Measurements from ENCODE around the gene SLC13A2. TPM values are rescaled to one million over a fixed set of nuclear protein-coding genes. Genes with fewer than 3 reads are reported as not detected.

SLC13A2 gene
- total RNA-seq, 1 donor from 2014 or later, result not detected

- Mint-ChIP-seq H3K4me3 (no peak overlapping the region), H3K4me1 (peaks cover 7% of the 10 kb centered on the region), H3K27ac (no peak overlapping the region), H3K27me3 (ENCODE audit: insufficient read depth, low read depth) (peaks cover 7% of the 10 kb centered on the region), H3K9me3 (no peaks in the 10 kb centered on the region), H3K36me3 (no peaks in the 10 kb centered on the region)
- H2AFZ ChIP-seq (replicated peaks), result no peak overlapping the region
- no peaks in the 10 kb centered on the region for H3K4me1 ChIP-seq
- no peak overlapping the region for H3K4me2 ChIP-seq
- H3K9ac ChIP-seq, result no peak overlapping the region
- no peak overlapping the region for H3K4me3 ChIP-seq
- no peaks in the 10 kb centered on the region for H3K36me3 ChIP-seq
- no peaks in the 10 kb centered on the region for H3K9me3 ChIP-seq (ENCODE audit: low read depth)
- no peak for DNase-seq (ENCODE audit: low spot score)
- H3K27me3 ChIP-seq, result no peaks in the 10 kb centered on the region
- H3K79me2 ChIP-seq (ENCODE audit: low read depth), result no peaks in the 10 kb centered on the region
- H4K20me1 ChIP-seq (ENCODE audit: low read depth), result no peaks in the 10 kb centered on the region
- TF ChIP-seq EZH2phosphoT487 (IDR thresholded peaks at IDR 0.05) (no peak), EZH2 (IDR thresholded peaks at IDR 0.05) (no peak), CTCF (IDR thresholded peaks at IDR 0.05) (no peak)
- no peak overlapping the region for H3K27ac ChIP-seq
- H3F3A ChIP-seq (ENCODE audit: low read depth), result no peaks in the 10 kb centered on the region
These were observed 61.4 kb downstream of the SLC13A2 start for GRCh38 chr17:28534740-28535375.

GRCh38 chr17:28536532-28537218, 63.2 kb downstream of the SLC13A2 start:
- Mint-ChIP-seq H3K27me3 (ENCODE audit: insufficient read depth, low read depth) (peaks cover 5% of the 10 kb centered on the region), H3K27ac (no peak overlapping the region), H3K4me1 (peaks cover 6% of the 10 kb centered on the region), H3K4me3 (peak overlapping the region; percentile 46), H3K36me3 (no peaks in the 10 kb centered on the region), H3K9me3 (no peaks in the 10 kb centered on the region)
- Histone ChIP-seq H3K4me2 (no peak overlapping the region), H3K4me3 (no peak overlapping the region), H4K20me1 (ENCODE audit: low read depth) (no peaks in the 10 kb centered on the region), H2AFZ (replicated peaks) (no peak overlapping the region), H3K79me2 (ENCODE audit: low read depth) (no peaks in the 10 kb centered on the region), H3K36me3 (no peaks in the 10 kb centered on the region), H3K4me1 (no peaks in the 10 kb centered on the region), H3K9ac (no peak overlapping the region), H3K9me3 (ENCODE audit: low read depth) (no peaks in the 10 kb centered on the region), H3K27ac (no peak overlapping the region), H3F3A (ENCODE audit: low read depth) (no peaks in the 10 kb centered on the region), H3K27me3 (no peaks in the 10 kb centered on the region)
- DNase-seq (ENCODE audit: low spot score), result no peak
- TF ChIP-seq EZH2phosphoT487 (IDR thresholded peaks at IDR 0.05) (no peak), CTCF (IDR thresholded peaks at IDR 0.05) (no peak), EZH2 (IDR thresholded peaks at IDR 0.05) (no peak)

- Histone ChIP-seq H3K27me3 (no peaks in the 10 kb centered on the region), H3K36me3 (no peaks in the 10 kb centered on the region), H3K27ac (no peak overlapping the region), H3F3A (ENCODE audit: low read depth) (no peaks in the 10 kb centered on the region), H3K9me3 (ENCODE audit: low read depth) (no peaks in the 10 kb centered on the region), H4K20me1 (ENCODE audit: low read depth) (no peaks in the 10 kb centered on the region), H3K9ac (no peak overlapping the region), H3K79me2 (ENCODE audit: low read depth) (no peaks in the 10 kb centered on the region), H3K4me3 (no peak overlapping the region), H3K4me2 (no peak overlapping the region), H3K4me1 (no peaks in the 10 kb centered on the region), H2AFZ (replicated peaks) (no peak overlapping the region)
- no peak for TF ChIP-seq CTCF (IDR thresholded peaks at IDR 0.05)
- no peak for TF ChIP-seq EZH2phosphoT487 (IDR thresholded peaks at IDR 0.05)
- TF ChIP-seq EZH2 (IDR thresholded peaks at IDR 0.05), result no peak
- H3K27ac Mint-ChIP-seq, result no peak overlapping the region
- peaks cover 4% of the 10 kb centered on the region for H3K4me1 Mint-ChIP-seq
- DNase-seq (ENCODE audit: low spot score), result no peak
- peaks cover 5% of the 10 kb centered on the region for H3K27me3 Mint-ChIP-seq (ENCODE audit: insufficient read depth, low read depth)
- peak overlapping the region; percentile 46 for H3K4me3 Mint-ChIP-seq
- H3K9me3 Mint-ChIP-seq, result no peaks in the 10 kb centered on the region
- no peaks in the 10 kb centered on the region for H3K36me3 Mint-ChIP-seq
These were observed 63.8 kb downstream of the SLC13A2 start for GRCh38 chr17:28537219-28537610.

Measured in neural progenitor cell (in vitro differentiated cells).